Psoas muscle (tissue), 8 donors: Measurements from ENCODE around the gene APOB. TPM values are rescaled to one million over a fixed set of nuclear protein-coding genes. Genes with fewer than 3 reads are reported as not detected.

Experiments used
- ATAC-seq, 4 donors: fragments of 200-7000 bp; cut with Tn5 transposase; one replicate each; pipeline ENCODE4 v1.9.1; 2020; ENCODE audit warnings: moderate library complexity in 3 of 4, mild to moderate bottlenecking in 2 of 4
- DNase-seq, 2 donors: peaks; one replicate each; pipeline ENCODE4 v3.0.0-alpha.2; 2020
- H3K27ac ChIP-seq: fragments of 200-600 bp; one replicate; pipeline ENCODE4 v1.8.0; 2022
- H3K27me3 ChIP-seq, 3 donors: fragments of 200-600 bp in 1 of 3; one replicate each; pipeline versions ENCODE4 v1.6.1 to v1.8.0; 2013 to 2022; ENCODE audit warnings: low read length in 2 of 3, mild to moderate bottlenecking in 2 of 3, moderate library complexity in 1 of 3; ENCODE audit not compliant: insufficient read depth in 3 of 3
- H3K36me3 ChIP-seq, 2 donors: fragments of 200-600 bp in 1 of 2; one replicate each; pipeline versions ENCODE4 v1.6.1 to v1.8.0; 2013 to 2022; ENCODE audit warnings: low read depth in 1 of 2, mild to moderate bottlenecking in 1 of 2, moderate library complexity in 1 of 2; ENCODE audit not compliant: insufficient read depth in 1 of 2
- H3K4me1 ChIP-seq: fragments of 200-600 bp; one replicate; pipeline ENCODE4 v1.8.0; 2022
- H3K4me3 ChIP-seq: fragments of 200-600 bp; one replicate; pipeline ENCODE4 v1.8.0; 2022; ENCODE audit warnings: mild to moderate bottlenecking
- H3K9me3 ChIP-seq: fragments of 200-600 bp; one replicate; pipeline ENCODE4 v1.8.0; 2022
- WGBS, 3 donors: extraction: QIAGEN DNeasy Blood & Tissue Kit; methylation state at CpG; one replicate each; pipeline versions ENCODE4 v1.1.6 to v1.1.7; 2013; 5-methylcytosine and 5-hydroxymethylcytosine counted together
- intact Hi-C, 2 donors: fragments of 100-400 bp; cut with DNase I; formaldehyde crosslinking; loops; one replicate each; pipeline versions ENCODE4 v1.11.0 to v1.14.2; 2022
- polyA plus RNA-seq, 3 donors: library from polyadenylated mRNA; stranded (reverse); fragments of 200-250 nt; gene quantifications; one replicate each; pipeline ENCODE4 v1.2.3, GENCODE V29; 2013
- total RNA-seq, 4 donors: library from RNA; stranded (reverse); fragmentation: NEBNext Ultra II Directional in 2 of 4; extraction: Animal tissue kit (Norgen Biotek cat#: 25700) in 2 of 4; gene quantifications; one replicate each; pipeline versions ENCODE4 v1.2.1 to v1.2.4, GENCODE V29; 2021 to 2023
- TF ChIP-seq, protein P1 (sequence below): fragments of 200-600 bp; IDR thresholded peaks from one replicate; pipeline ENCODE4 v1.8.0; 2022; ENCODE audit warnings: antibody characterized with exemption
- donor health status: healthy with polysubstance abuse.
- donor health status: DM: no; HTN: no; CAD: no; lungs with moderate emphysema.
- donor health status: Bipolar disorder and iron deficiency.
- donor health status: healthy.
- donor health status: DM: yes; HTN: yes; CAD: no.
- donor health status: DM: no; HTN: no; CAD: no.
- donor health status: DM: no; HTN: no; CAD: no.
- donor health status: DM: yes; HTN: yes; CAD: no.

Gene APOB
- total and polyA plus RNA-seq, 7 donors, result 0.03 to 0.64 (median 0.34) TPM

DNA sequence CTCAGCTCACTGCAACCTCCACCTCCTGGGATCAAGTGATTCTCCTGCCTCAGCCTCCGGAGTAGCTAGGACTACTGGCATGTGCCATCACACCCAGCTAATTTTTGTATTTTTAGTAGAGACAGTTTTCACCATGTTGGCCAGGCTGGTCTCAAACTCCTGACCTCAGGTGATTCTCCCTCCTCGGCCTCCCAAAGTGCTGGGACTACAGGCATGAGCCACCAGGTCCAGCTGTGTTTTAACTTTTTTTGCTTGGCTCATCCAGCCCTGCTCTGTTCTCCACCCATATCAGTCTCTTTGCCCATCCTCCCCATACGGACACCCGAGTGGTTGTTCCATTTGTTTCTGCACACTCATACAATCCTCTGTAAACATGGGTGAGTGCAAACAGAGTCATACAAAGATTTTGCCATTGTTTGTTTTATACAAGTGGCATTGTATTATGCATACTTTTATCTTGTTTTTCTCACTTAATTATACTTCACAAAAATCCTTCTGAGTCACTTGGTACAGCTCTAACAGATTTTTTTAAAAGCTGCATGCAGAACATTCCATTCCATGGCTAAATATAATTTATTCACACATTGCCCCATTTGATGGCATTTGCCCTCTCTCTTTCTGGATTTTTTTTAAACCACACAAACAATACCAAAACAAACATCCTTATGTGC is 5.3 kb downstream of the APOB start:
- DNase-seq, result no peak
- 32 to 50% (median 43%) methylated on average over 4 of the region's 4 CpGs for WGBS, 3 donors
- peaks cover 14% of the 10 kb centered on the region for H3K4me1 ChIP-seq

DNA sequence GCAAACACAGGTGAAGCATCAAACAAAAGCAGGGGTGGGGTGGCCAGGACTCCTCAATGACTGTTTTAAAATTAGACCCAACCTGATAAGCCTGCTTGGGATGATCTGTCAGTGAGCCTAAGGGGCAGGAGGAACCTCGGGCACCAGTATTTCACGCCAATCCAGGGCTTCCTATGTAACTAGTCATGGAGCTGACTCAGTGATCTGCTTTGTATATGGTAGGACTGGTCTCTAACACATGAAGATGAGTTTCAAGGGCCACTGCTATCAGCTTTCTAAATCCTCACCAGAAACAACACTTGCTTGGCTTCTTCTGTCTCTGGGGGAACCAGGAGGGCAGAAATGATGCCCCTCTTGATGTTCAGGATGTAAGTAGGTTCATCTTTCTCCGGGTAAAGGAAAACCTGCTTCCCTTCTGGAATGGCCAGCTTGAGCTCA is 6.2 kb downstream of the APOB start:
- Histone ChIP-seq H3K27ac (no peak overlapping the region), H3K27me3 (no peaks in the 10 kb centered on the region), H3K4me1 (peaks cover 14% of the 10 kb centered on the region), H3K36me3 (no peaks in the 10 kb centered on the region), H3K9me3 (no peaks in the 10 kb centered on the region), H3K4me3 (no peak overlapping the region)
- TF ChIP-seq, protein P1, sequence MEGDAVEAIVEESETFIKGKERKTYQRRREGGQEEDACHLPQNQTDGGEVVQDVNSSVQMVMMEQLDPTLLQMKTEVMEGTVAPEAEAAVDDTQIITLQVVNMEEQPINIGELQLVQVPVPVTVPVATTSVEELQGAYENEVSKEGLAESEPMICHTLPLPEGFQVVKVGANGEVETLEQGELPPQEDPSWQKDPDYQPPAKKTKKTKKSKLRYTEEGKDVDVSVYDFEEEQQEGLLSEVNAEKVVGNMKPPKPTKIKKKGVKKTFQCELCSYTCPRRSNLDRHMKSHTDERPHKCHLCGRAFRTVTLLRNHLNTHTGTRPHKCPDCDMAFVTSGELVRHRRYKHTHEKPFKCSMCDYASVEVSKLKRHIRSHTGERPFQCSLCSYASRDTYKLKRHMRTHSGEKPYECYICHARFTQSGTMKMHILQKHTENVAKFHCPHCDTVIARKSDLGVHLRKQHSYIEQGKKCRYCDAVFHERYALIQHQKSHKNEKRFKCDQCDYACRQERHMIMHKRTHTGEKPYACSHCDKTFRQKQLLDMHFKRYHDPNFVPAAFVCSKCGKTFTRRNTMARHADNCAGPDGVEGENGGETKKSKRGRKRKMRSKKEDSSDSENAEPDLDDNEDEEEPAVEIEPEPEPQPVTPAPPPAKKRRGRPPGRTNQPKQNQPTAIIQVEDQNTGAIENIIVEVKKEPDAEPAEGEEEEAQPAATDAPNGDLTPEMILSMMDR, result no peak
- ATAC-seq (no peak), DNase-seq (no peak)
- 83 to 85% (median 84%) methylated on average over 3 of the region's 3 CpGs for WGBS, 3 donors
- intact Hi-C loops, result no loop called here

More for the DNA sequence above, 5.3 kb downstream of the APOB start:
- TF ChIP-seq, protein P1, result no peak
- Histone ChIP-seq H3K36me3 (no peaks in the 10 kb centered on the region), H3K4me3 (no peak overlapping the region), H3K27me3 (peaks cover 0 to 4% (median 0%) of the 10 kb centered on the region in 3 donors), H3K27ac (no peak overlapping the region), H3K9me3 (no peaks in the 10 kb centered on the region)
- peak in 3 of 4 donors; percentile 63 to 83 (median 74) for ATAC-seq
- intact Hi-C loops, result no loop called here

DNA sequence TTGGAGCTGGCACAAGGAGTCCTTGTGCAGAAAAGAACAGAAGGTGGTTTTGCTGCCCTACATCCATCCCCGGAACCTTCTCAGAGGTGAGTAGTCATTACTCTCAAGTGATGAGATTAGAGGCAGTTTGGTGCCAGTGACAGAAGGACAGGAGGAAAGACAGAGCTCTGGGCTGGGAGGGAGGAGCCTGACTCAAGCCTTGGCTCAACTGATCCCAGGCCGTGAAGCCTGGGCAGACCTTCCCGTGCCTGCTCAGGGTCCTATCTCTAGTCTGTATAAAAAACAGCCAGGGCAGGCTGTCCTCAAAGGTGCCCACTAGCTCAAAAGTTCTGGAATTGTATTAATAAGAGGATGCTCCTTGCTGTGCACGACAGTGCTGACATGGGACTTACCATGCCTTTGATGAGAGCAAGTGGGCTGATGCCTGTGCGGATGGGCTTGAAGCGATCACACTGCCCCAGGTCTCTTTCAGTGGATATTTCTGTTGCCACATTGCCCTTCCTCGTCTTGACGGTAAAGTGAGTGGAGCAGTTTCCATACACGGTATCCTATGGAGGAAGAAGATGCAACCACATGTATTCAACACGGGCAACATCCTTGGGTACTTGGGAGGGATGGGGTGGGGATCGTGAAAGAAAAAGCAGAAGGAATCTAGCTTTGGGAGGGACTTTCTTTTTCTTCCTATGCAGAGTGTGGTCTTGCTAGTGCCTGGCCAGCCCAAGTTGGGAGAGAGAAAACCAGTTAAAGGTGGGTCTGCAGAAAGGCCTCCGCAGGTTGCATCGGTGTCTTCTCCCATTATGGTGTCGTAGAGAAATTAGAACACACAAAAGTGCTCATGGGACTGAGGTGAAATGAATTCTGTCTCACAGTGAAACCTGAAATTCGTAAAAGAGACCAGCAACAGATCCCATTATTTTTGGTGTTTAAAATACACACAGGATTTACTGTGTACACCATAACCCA is 6.9 kb downstream of the APOB start:
- no peak overlapping the region for H3K27ac ChIP-seq

DNA sequence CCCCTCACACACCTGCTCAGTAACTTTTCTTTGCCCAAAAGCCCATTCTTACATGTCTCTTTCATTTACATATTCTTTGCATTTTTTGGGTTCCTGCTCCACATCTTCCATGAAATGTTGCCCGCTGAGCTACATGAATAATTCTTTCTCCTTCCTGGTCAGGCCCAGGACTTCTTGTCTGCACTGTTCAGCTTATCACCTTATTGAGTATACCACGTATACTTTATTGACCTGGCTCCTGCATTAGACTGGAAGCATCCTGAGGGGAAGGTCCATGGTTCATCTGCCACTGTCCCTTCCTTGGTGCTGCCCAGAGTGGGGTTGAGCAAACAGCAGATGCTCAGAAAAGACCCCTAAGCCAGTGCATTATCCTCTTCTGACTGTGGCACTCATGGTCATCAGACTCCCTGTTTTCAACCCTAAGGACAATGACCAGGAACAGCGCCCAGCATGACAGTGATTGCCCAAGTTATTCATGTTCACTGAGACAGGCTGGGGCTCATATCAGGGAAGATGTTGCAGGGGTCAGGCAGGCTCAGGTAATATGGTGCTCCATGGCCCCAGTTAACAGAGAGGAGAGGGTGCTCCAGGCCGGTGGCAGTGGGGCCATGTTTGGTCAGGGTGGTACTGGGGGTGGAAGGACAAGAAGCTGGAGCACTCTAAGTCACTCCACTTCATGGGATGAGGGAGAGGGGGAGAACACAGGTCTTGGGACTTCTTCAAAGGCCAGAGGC is 7.7 kb downstream of the APOB start:
- WGBS, 3 donors, result 95 to 98% (median 96%) methylated on average over 4 of the region's 4 CpGs

More for the DNA sequence above, 6.9 kb downstream of the APOB start:
- H3K4me3 ChIP-seq, result no peak overlapping the region
- H3K4me1 ChIP-seq, result peaks cover 14% of the 10 kb centered on the region
- no peaks in the 10 kb centered on the region for H3K27me3 ChIP-seq
- no peaks in the 10 kb centered on the region for H3K9me3 ChIP-seq
- DNase-seq, result no peak
- TF ChIP-seq, protein P1, result no peak
- ATAC-seq, result no peak
- no peaks in the 10 kb centered on the region for H3K36me3 ChIP-seq
- WGBS, 3 donors, result 93 to 94% (median 93%) methylated on average over 15 of the region's 15 CpGs
- intact Hi-C loops, result no loop called here

More for the DNA sequence above, 7.7 kb downstream of the APOB start:
- DNase-seq (no peak), ATAC-seq (no peak)
- TF ChIP-seq, protein P1, result no peak
- Histone ChIP-seq H3K4me1 (peaks cover 14% of the 10 kb centered on the region), H3K27ac (no peak overlapping the region), H3K36me3 (no peaks in the 10 kb centered on the region), H3K4me3 (no peak overlapping the region), H3K9me3 (no peaks in the 10 kb centered on the region), H3K27me3 (no peaks in the 10 kb centered on the region)
- intact Hi-C loops, result no loop called here
